HFFc6 (cell line): ENCODE results near the gene ROPN1L. TPM values are rescaled to one million over a fixed set of nuclear protein-coding genes. Genes with fewer than 3 reads are reported as not detected.
A peak's percentile ranks its signal among the peaks of the same experiment; 100 is the strongest.

Experiments
- DNase-seq: peaks from one replicate; pipeline ENCODE4 v3.0.0-alpha.2; 2018
- H3K27ac Mint-ChIP-seq: 2 replicates; pipeline ENCODE4 v1.8.0; 2020; ENCODE audit warnings: mild to moderate bottlenecking, mixed read lengths
- H3K27me3 Mint-ChIP-seq: 2 replicates; pipeline ENCODE4 v1.8.0; 2021; ENCODE audit warnings: mild to moderate bottlenecking, moderate library complexity, mixed read lengths; ENCODE audit not compliant: insufficient read depth
- H3K36me3 Mint-ChIP-seq: 2 replicates; pipeline ENCODE4 v1.8.0; 2021; ENCODE audit warnings: low read depth, mixed read lengths
- H3K4me1 Mint-ChIP-seq: 2 replicates; pipeline ENCODE4 v1.8.0; 2020; ENCODE audit warnings: low read depth, mixed read lengths
- H3K4me3 Mint-ChIP-seq: 2 replicates; pipeline ENCODE4 v1.8.0; 2020; ENCODE audit warnings: mild to moderate bottlenecking, moderate library complexity, mixed read lengths
- H3K9me3 Mint-ChIP-seq: 2 replicates; pipeline ENCODE4 v1.8.0; 2020; ENCODE audit warnings: mild to moderate bottlenecking, mixed read lengths
- CTCF ChIP-seq: fragments of 200-600 bp; sonication (generic); IDR thresholded peaks from 2 replicates; pipeline ENCODE4 v1.5.0; 2021; ENCODE audit warnings: antibody characterized with exemption, mild to moderate bottlenecking
- total RNA-seq, 6 experiments: library from RNA; stranded (reverse); fragmentation: NEBNext Ultra II Directional; extraction: Animal tissue kit (Norgen Biotek cat#: 25700); gene quantifications; 2 replicates in 1 of 6; 3 replicates in 5 of 6; pipeline ENCODE4 v1.2.3, GENCODE V29; 2021

ROPN1L gene
- total RNA-seq, 6 experiments from 2014 or later, result 0.38 to 0.68 (median 0.47) TPM

GRCh38 chr5:10498350-10498749 is 56.7 kb downstream of the ROPN1L start:
- Mint-ChIP-seq H3K27ac (no peak overlapping the region), H3K36me3 (peaks cover 15% of the 10 kb centered on the region), H3K4me3 (no peak overlapping the region), H3K9me3 (peaks cover 14% of the 10 kb centered on the region), H3K4me1 (peaks cover 10% of the 10 kb centered on the region), H3K27me3 (peaks cover 2% of the 10 kb centered on the region)
- peak; percentile 15; the same call in 1 of the 2 replicates for TF ChIP-seq CTCF
- DNase-seq, result no peak

- H3K27ac Mint-ChIP-seq, result no peak overlapping the region
- peaks cover 5% of the 10 kb centered on the region for H3K27me3 Mint-ChIP-seq
- H3K4me3 Mint-ChIP-seq, result no peak overlapping the region
These were observed 57.4 kb downstream of the ROPN1L start for GRCh38 chr5:10499066-10499465.

GRCh38 chr5:10499776-10500175 is 58.1 kb downstream of the ROPN1L start:
- peaks cover 5% of the 10 kb centered on the region for H3K27me3 Mint-ChIP-seq
- no peak for TF ChIP-seq CTCF
- no peak overlapping the region for H3K4me3 Mint-ChIP-seq
- H3K9me3 Mint-ChIP-seq, result peaks cover 6% of the 10 kb centered on the region
- no peak overlapping the region for H3K27ac Mint-ChIP-seq
- H3K36me3 Mint-ChIP-seq, result peaks cover 6% of the 10 kb centered on the region; the same call in 1 of the 2 replicates
- no peak for DNase-seq
- H3K4me1 Mint-ChIP-seq, result peaks cover 10% of the 10 kb centered on the region

More at GRCh38 chr5:10499066-10499465, 57.4 kb downstream of the ROPN1L start:
- no peak for DNase-seq
- Mint-ChIP-seq H3K9me3 (peaks cover 13% of the 10 kb centered on the region), H3K4me1 (peaks cover 10% of the 10 kb centered on the region), H3K36me3 (peaks cover 13% of the 10 kb centered on the region)
- no peak for TF ChIP-seq CTCF

- Mint-ChIP-seq H3K27ac (no peak overlapping the region), H3K36me3 (no peaks in the 10 kb centered on the region), H3K4me1 (peaks cover 10% of the 10 kb centered on the region), H3K4me3 (no peak overlapping the region), H3K9me3 (no peaks in the 10 kb centered on the region), H3K27me3 (peaks cover 5% of the 10 kb centered on the region)
- no peak for DNase-seq
- TF ChIP-seq CTCF, result no peak
These were observed 59.0 kb downstream of the ROPN1L start for GRCh38 chr5:10500669-10501068.

- no peaks in the 10 kb centered on the region for H3K9me3 Mint-ChIP-seq
- H3K36me3 Mint-ChIP-seq, result no peaks in the 10 kb centered on the region
- TF ChIP-seq CTCF, result no peak
- no peak overlapping the region for H3K27ac Mint-ChIP-seq
- H3K4me3 Mint-ChIP-seq, result no peak overlapping the region
- H3K27me3 Mint-ChIP-seq, result peaks cover 5% of the 10 kb centered on the region
- DNase-seq, result no peak
- H3K4me1 Mint-ChIP-seq, result peaks cover 10% of the 10 kb centered on the region
These were observed 59.9 kb downstream of the ROPN1L start for GRCh38 chr5:10501554-10502075.
